Measurements from ENCODE around the gene LGR4.
A peak's percentile ranks its signal among the peaks of the same experiment; 100 is the strongest.

The LGR4 gene

DNA sequence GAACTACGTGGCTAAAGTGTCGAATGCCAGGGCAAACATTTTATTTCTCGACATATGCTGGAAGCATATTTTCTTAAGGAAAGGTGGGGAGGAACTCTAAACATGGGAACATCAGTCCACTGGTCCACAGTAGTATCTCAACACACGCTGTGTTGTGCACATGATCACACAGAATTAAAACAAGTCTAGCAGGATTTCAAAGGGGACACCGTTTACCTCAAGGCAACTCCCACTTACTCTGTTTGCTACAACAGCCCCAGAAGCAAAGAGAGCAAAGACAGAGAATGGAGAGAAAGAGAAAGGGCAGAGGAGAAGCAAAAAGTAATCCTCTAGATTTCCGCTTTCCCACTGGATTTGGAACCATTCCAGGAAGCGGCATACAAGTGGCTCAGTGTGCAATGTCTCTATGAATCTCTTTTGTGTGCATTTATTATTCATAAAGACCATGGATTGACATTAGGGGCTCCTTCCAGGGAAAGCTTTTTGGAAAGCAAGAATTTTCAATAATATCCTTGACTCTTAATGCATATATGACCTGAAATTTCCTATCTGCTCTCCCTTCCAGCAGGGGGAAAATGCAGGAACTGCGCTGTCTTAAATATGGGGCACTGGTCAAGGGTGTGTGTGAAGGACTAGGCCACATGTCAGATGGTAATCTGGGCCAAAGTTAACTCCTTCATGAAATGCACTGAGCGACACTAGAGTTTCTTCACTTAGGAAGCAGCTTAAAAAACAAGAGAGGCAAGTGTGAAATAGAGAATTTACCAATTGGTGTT, 74.8 kb downstream of the LGR4 start:
- Histone ChIP-seq H3K27me3 (ENCODE audit: control insufficient read depth in 1 of 2, insufficient read depth in 2 of 2, low read length in 2 of 2) (no peaks in the 10 kb centered on the region), H3K27ac (ENCODE audit: low read depth, low read length) (no peak overlapping the region), H3K36me3 (ENCODE audit: control insufficient read depth in 1 of 2, insufficient read depth in 2 of 2, low read length in 2 of 2) (no peaks in the 10 kb centered on the region), H3K9me3 (ENCODE audit: control insufficient read depth in 1 of 2, low read length in 2 of 2) (no peaks in the 10 kb centered on the region), H3K4me3 (ENCODE audit: low read depth in 1 of 2, low read length in 2 of 2) (no peak overlapping the region), H3K4me1 (ENCODE audit: control insufficient read depth in 1 of 2, insufficient read depth in 2 of 2, low read length in 2 of 2) (peaks cover 43 to 57% of the 10 kb centered on the region in 2 donors), H3K9ac (ENCODE audit: low read depth in 1 of 2, low read length in 2 of 2) (no peak overlapping the region)

GRCh38 chr11:27396259-27396839, 76.2 kb downstream of the LGR4 start:
- Histone ChIP-seq H3K9me3 (ENCODE audit: control insufficient read depth in 1 of 2, low read length in 2 of 2) (no peaks in the 10 kb centered on the region), H3K36me3 (ENCODE audit: control insufficient read depth in 1 of 2, insufficient read depth in 2 of 2, low read length in 2 of 2) (no peaks in the 10 kb centered on the region), H3K27ac (ENCODE audit: low read depth, low read length) (peak overlapping the region; percentile 73), H3K4me3 (ENCODE audit: low read depth in 1 of 2, low read length in 2 of 2) (peak overlapping the region; percentile 38 to 55), H3K27me3 (ENCODE audit: control insufficient read depth in 1 of 2, insufficient read depth in 2 of 2, low read length in 2 of 2) (no peaks in the 10 kb centered on the region), H3K4me1 (ENCODE audit: control insufficient read depth in 1 of 2, insufficient read depth in 2 of 2, low read length in 2 of 2) (peaks cover 47 to 59% of the 10 kb centered on the region in 2 donors), H3K9ac (ENCODE audit: low read depth in 1 of 2, low read length in 2 of 2) (peak overlapping the region in 1 of 2 donors; percentile 34)

GRCh38 chr11:27395556-27396258, 76.9 kb downstream of the LGR4 start:
- no peaks in the 10 kb centered on the region for H3K27me3 ChIP-seq (ENCODE audit: control insufficient read depth in 1 of 2, insufficient read depth in 2 of 2, low read length in 2 of 2)
- H3K27ac ChIP-seq (ENCODE audit: low read depth, low read length) = peak overlapping the region; percentile 73
- peaks cover 48 to 65% of the 10 kb centered on the region in 2 donors for H3K4me1 ChIP-seq (ENCODE audit: control insufficient read depth in 1 of 2, insufficient read depth in 2 of 2, low read length in 2 of 2)
- peak overlapping the region; percentile 38 to 55 for H3K4me3 ChIP-seq (ENCODE audit: low read depth in 1 of 2, low read length in 2 of 2)
- no peaks in the 10 kb centered on the region for H3K36me3 ChIP-seq (ENCODE audit: control insufficient read depth in 1 of 2, insufficient read depth in 2 of 2, low read length in 2 of 2)
- peak overlapping the region in 1 of 2 donors; percentile 34 for H3K9ac ChIP-seq (ENCODE audit: low read depth in 1 of 2, low read length in 2 of 2)
- no peaks in the 10 kb centered on the region for H3K9me3 ChIP-seq (ENCODE audit: control insufficient read depth in 1 of 2, low read length in 2 of 2)

DNA sequence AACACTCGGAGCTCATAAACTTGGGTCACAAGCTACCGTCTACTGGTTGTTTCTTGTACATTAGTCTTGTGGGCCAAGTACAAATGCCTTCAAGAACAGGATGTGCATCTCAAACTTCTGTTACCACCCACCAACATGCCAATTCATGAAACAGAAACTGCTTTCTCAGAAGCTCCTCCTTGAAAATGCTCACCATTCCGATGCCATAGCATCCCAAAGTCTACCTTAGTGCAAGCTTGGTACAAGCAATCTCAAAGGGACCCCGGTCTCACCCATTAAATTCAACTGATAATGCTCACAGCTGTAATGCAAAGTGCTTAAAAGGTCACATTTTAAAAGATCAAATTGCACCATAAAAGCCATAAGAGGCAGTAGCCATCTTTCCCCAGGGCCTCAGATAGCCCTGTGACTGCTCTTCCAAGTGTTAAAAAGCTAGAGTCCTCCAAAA, 77.8 kb downstream of the LGR4 start:
- H3K4me1 ChIP-seq (ENCODE audit: control insufficient read depth in 1 of 2, insufficient read depth in 2 of 2, low read length in 2 of 2) = peaks cover 48 to 74% of the 10 kb centered on the region in 2 donors
- no peaks in the 10 kb centered on the region for H3K27me3 ChIP-seq (ENCODE audit: control insufficient read depth in 1 of 2, insufficient read depth in 2 of 2, low read length in 2 of 2)
- no peaks in the 10 kb centered on the region for H3K9me3 ChIP-seq (ENCODE audit: control insufficient read depth in 1 of 2, low read length in 2 of 2)
- H3K9ac ChIP-seq (ENCODE audit: low read depth in 1 of 2, low read length in 2 of 2) = no peak overlapping the region
- H3K36me3 ChIP-seq (ENCODE audit: control insufficient read depth in 1 of 2, insufficient read depth in 2 of 2, low read length in 2 of 2) = no peaks in the 10 kb centered on the region
- no peak overlapping the region for H3K4me3 ChIP-seq (ENCODE audit: low read depth in 1 of 2, low read length in 2 of 2)
- H3K27ac ChIP-seq (ENCODE audit: low read depth, low read length) = no peak overlapping the region

DNA sequence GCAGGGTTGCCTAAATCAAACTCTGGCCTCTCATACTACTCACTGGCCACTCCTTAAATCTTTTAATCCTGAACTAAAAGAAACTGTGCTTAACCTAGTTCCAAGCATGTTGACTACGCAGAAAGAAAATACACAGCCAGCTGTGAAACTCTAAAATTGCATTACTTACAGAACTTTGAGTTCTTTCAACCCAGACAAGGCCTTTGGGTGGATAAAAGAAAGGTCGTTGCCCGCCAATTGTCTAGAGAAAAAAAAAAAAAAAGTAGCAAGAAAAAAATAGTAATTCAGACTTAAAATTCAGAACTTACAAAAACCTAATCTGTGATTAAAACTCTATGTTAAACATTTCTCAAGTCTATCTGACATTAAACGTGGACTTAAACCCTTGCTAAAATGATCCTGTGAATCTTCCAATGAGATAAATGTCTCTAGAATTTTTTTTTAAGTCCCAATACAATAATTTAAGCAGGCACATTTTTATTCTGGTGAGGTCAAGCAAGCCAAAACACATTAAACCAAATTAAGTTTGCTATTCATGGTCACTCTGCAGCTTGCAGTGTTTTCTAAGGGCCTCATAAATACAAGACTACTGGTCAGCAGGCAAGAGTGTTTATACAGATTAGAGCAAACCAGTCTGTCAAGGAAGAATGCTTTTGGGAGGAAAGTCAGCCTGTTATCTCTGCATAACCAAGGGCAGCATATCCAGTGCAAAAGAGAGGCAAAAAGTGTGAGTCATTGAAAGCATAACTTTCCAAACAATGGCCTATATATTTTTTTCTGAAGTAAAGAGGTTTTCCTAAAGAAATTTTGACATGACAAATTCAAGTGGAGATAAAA, 80.1 kb downstream of the LGR4 start:
- no peak overlapping the region for H3K9ac ChIP-seq (ENCODE audit: low read depth in 1 of 2, low read length in 2 of 2)
- no peak overlapping the region for H3K4me3 ChIP-seq (ENCODE audit: low read depth in 1 of 2, low read length in 2 of 2)
- no peak overlapping the region for H3K27ac ChIP-seq (ENCODE audit: low read depth, low read length)
- H3K4me1 ChIP-seq (ENCODE audit: control insufficient read depth in 1 of 2, insufficient read depth in 2 of 2, low read length in 2 of 2) = peaks cover 37 to 71% of the 10 kb centered on the region in 2 donors
- no peaks in the 10 kb centered on the region for H3K9me3 ChIP-seq (ENCODE audit: control insufficient read depth in 1 of 2, low read length in 2 of 2)
- H3K36me3 ChIP-seq (ENCODE audit: control insufficient read depth in 1 of 2, insufficient read depth in 2 of 2, low read length in 2 of 2) = no peaks in the 10 kb centered on the region
- no peaks in the 10 kb centered on the region for H3K27me3 ChIP-seq (ENCODE audit: control insufficient read depth in 1 of 2, insufficient read depth in 2 of 2, low read length in 2 of 2)

- H3K9ac ChIP-seq (ENCODE audit: low read depth in 1 of 2, low read length in 2 of 2) = no peak overlapping the region
- no peaks in the 10 kb centered on the region for H3K9me3 ChIP-seq (ENCODE audit: control insufficient read depth in 1 of 2, low read length in 2 of 2)
- no peak overlapping the region for H3K27ac ChIP-seq (ENCODE audit: low read depth, low read length)
- peaks cover 30 to 65% of the 10 kb centered on the region in 2 donors for H3K4me1 ChIP-seq (ENCODE audit: control insufficient read depth in 1 of 2, insufficient read depth in 2 of 2, low read length in 2 of 2)
- H3K4me3 ChIP-seq (ENCODE audit: low read depth in 1 of 2, low read length in 2 of 2) = no peak overlapping the region
- H3K27me3 ChIP-seq (ENCODE audit: control insufficient read depth in 1 of 2, insufficient read depth in 2 of 2, low read length in 2 of 2) = no peaks in the 10 kb centered on the region
- no peaks in the 10 kb centered on the region for H3K36me3 ChIP-seq (ENCODE audit: control insufficient read depth in 1 of 2, insufficient read depth in 2 of 2, low read length in 2 of 2)
Observed at GRCh38 chr11:27391331-27392015, 81.1 kb downstream of the LGR4 start.

- no peak overlapping the region for H3K27ac ChIP-seq (ENCODE audit: low read depth, low read length)
- H3K9me3 ChIP-seq (ENCODE audit: control insufficient read depth in 1 of 2, low read length in 2 of 2) = no peaks in the 10 kb centered on the region
- no peak overlapping the region for H3K4me3 ChIP-seq (ENCODE audit: low read depth in 1 of 2, low read length in 2 of 2)
- no peaks in the 10 kb centered on the region for H3K36me3 ChIP-seq (ENCODE audit: control insufficient read depth in 1 of 2, insufficient read depth in 2 of 2, low read length in 2 of 2)
- H3K4me1 ChIP-seq (ENCODE audit: control insufficient read depth in 1 of 2, insufficient read depth in 2 of 2, low read length in 2 of 2) = peaks cover 21 to 59% of the 10 kb centered on the region in 2 donors
- no peak overlapping the region for H3K9ac ChIP-seq (ENCODE audit: low read depth in 1 of 2, low read length in 2 of 2)
- H3K27me3 ChIP-seq (ENCODE audit: control insufficient read depth in 1 of 2, insufficient read depth in 2 of 2, low read length in 2 of 2) = no peaks in the 10 kb centered on the region
Observed at GRCh38 chr11:27390318-27391295, 82.0 kb downstream of the LGR4 start.

DNA sequence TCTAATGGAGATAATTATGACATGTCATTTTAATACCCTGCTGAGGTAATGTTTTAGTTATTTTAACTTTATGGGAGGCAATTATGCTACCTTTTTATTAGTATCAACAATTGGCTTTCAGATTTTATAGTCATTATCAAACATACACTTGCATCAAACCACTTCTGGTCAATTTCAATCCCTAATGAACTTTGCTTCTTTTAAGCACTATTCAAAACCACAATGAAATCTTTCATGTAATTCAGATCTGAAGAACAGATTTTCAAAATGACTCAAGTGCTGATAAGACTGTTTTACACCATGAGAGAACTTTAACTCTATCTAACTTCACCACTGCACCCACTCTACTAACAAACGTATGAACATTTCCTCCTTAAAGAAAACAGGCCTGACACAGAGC, 83.7 kb downstream of the LGR4 start:
- H3K9ac ChIP-seq (ENCODE audit: low read depth in 1 of 2, low read length in 2 of 2) = no peak overlapping the region
- H3K36me3 ChIP-seq (ENCODE audit: control insufficient read depth in 1 of 2, insufficient read depth in 2 of 2, low read length in 2 of 2) = peaks cover 3 to 13% of the 10 kb centered on the region in 2 donors
- H3K9me3 ChIP-seq (ENCODE audit: control insufficient read depth in 1 of 2, low read length in 2 of 2) = no peaks in the 10 kb centered on the region
- H3K4me1 ChIP-seq (ENCODE audit: control insufficient read depth in 1 of 2, insufficient read depth in 2 of 2, low read length in 2 of 2) = peaks cover 11 to 47% of the 10 kb centered on the region in 2 donors
- no peak overlapping the region for H3K27ac ChIP-seq (ENCODE audit: low read depth, low read length)
- no peaks in the 10 kb centered on the region for H3K27me3 ChIP-seq (ENCODE audit: control insufficient read depth in 1 of 2, insufficient read depth in 2 of 2, low read length in 2 of 2)
- H3K4me3 ChIP-seq (ENCODE audit: low read depth in 1 of 2, low read length in 2 of 2) = no peak overlapping the region

Measured in duodenal mucosa (tissue), 2 donors.